HCT116 (cell line): ENCODE results near the gene DAP. TPM values are rescaled to one million over a fixed set of nuclear protein-coding genes. Genes with fewer than 3 reads are reported as not detected.

Source experiments
- ATAC-seq: fragments of 200-7000 bp; cut with Tn5 transposase; 2 replicates; pipeline ENCODE4 v1.9.1; 2020; ENCODE audit warnings: mild to moderate bottlenecking, moderate library complexity
- BruUV-seq: library from RNA; stranded (reverse); fragments of 400-500 nt; replicated peaks from 2 replicates; lab custom pipeline; 2021; lab: Mats Ljungman, UMichigan
- CTCF ChIA-PET: fragments of 300-600 bp; sonication (Branson Sonifier 250); formaldehyde crosslinking; loops from one replicate; lab custom pipeline; 2021; ENCODE audit warnings: antibody characterized with exemption; lab: Charles Lee
- POLR2A ChIA-PET: fragments of 300-600, 350-600 bp; sonication (Branson Sonifier 250); formaldehyde crosslinking; loops from one replicate; lab custom pipeline; 2021; ENCODE audit warnings: antibody characterized with exemption; lab: Charles Lee
- RAD21 ChIA-PET, 2 experiments: fragments of 300-600 bp; sonication (Branson Sonifier 250); formaldehyde crosslinking; loops; one replicate each; lab custom pipeline; 2023; ENCODE audit warnings: low total read pairs in 2 of 2; ENCODE audit not compliant: uncharacterized antibody in 2 of 2, unreplicated experiment in 2 of 2, low non-redundant PET in 1 of 2; lab: Charles Lee
- DNase-seq: peaks from one replicate; pipeline ENCODE4 v3.0.0-alpha.2; 2010; ENCODE audit warnings: low read depth, low spot score
- H2AFZ ChIP-seq: fragments of 200-600 bp; shearing (Covaris generic), sonication (generic); 2 replicates; pipeline ENCODE4 v1.6.1; 2017; ENCODE audit warnings: low read depth, mixed run types, mixed read lengths, antibody characterized with exemption, low read length; ENCODE audit not compliant: poor library complexity, severe bottlenecking
- H3K27ac ChIP-seq: 2 replicates; pipeline ENCODE4 v1.5.1; 2012; ENCODE audit warnings: low read depth, low read length
- H3K27me3 ChIP-seq: fragments of 200-600 bp; sonication (generic); 2 replicates; pipeline ENCODE4 v1.6.1; 2016; ENCODE audit warnings: mixed run types, low read length, mixed read lengths; ENCODE audit not compliant: insufficient read depth
- H3K36me3 ChIP-seq, 2 experiments: fragments of 200-500 bp in 1 of 2; fragments of 200-600 bp in 1 of 2; sonication (Bioruptor generic) in 1 of 2; sonication (generic) in 1 of 2; 2 replicates each; pipeline versions ENCODE4 v1.5.1 to v1.6.1; 2014 to 2016; ENCODE audit warnings: low read length in 2 of 2, inconsistent platforms in 1 of 2, mixed read lengths in 1 of 2, mixed run types in 1 of 2; ENCODE audit not compliant: insufficient read depth in 2 of 2, control insufficient read depth in 1 of 2
- H3K4me1 ChIP-seq, 2 experiments: fragments of 200-600 bp in 1 of 2; sonication (generic) in 1 of 2; 2 replicates each; pipeline versions ENCODE4 v1.5.1 to v1.6.1; 2012 to 2017; ENCODE audit warnings: low read length in 2 of 2, inconsistent platforms in 1 of 2, mild to moderate bottlenecking in 1 of 2, mixed read lengths in 1 of 2, mixed run types in 1 of 2, moderate library complexity in 1 of 2; ENCODE audit not compliant: insufficient read depth in 2 of 2, control insufficient read depth in 1 of 2
- H3K4me2 ChIP-seq: fragments of 200-600 bp; sonication (generic); 2 replicates; pipeline ENCODE4 v1.6.1; 2017; ENCODE audit warnings: mixed run types, low read length, mixed read lengths
- H3K4me3 ChIP-seq, 2 experiments: fragments of 200-600 bp in 1 of 2; sonication (generic) in 1 of 2; replicated peaks in 1 of 2; 2 replicates each; pipeline ENCODE4 v1.5.1; 2011 to 2016; ENCODE audit warnings: low read length in 2 of 2, control low read depth in 1 of 2, low read depth in 1 of 2, mild to moderate bottlenecking in 1 of 2, mixed read lengths in 1 of 2, mixed run types in 1 of 2
- H3K79me2 ChIP-seq: fragments of 200-600 bp; sonication (generic); 2 replicates; pipeline ENCODE4 v1.6.1; 2017; ENCODE audit warnings: mild to moderate bottlenecking, mixed run types, low read length, moderate library complexity, mixed read lengths; ENCODE audit not compliant: insufficient read depth
- H3K9ac ChIP-seq: fragments of 200-600 bp; sonication (generic); 2 replicates; pipeline ENCODE4 v1.6.1; 2016; ENCODE audit warnings: low read length, mixed read lengths
- H3K9me2 ChIP-seq: fragments of 200-600 bp; sonication (generic), shearing (Covaris generic); 2 replicates; pipeline ENCODE4 v1.6.1; 2017; ENCODE audit warnings: mixed run types, mild to moderate bottlenecking, moderate library complexity; ENCODE audit not compliant: insufficient read depth
- H3K9me3 ChIP-seq, 2 experiments: fragments of 200-500 bp in 1 of 2; fragments of 200-600 bp in 1 of 2; sonication (Bioruptor generic) in 1 of 2; sonication (generic) in 1 of 2; 2 replicates each; pipeline ENCODE4 v1.6.1; 2014 to 2017; ENCODE audit warnings: low read length in 2 of 2, mixed read lengths in 2 of 2, inconsistent platforms in 1 of 2, low read depth in 1 of 2, mild to moderate bottlenecking in 1 of 2, mixed run types in 1 of 2, moderate library complexity in 1 of 2; ENCODE audit not compliant: control insufficient read depth in 1 of 2, insufficient read depth in 1 of 2
- H4K20me1 ChIP-seq: fragments of 200-600 bp; sonication (generic), shearing (Covaris generic); 2 replicates; pipeline ENCODE4 v1.6.1; 2017; ENCODE audit warnings: mixed run types, mild to moderate bottlenecking, moderate library complexity; ENCODE audit not compliant: insufficient read depth
- ATF3 ChIP-seq: IDR thresholded peaks from 2 replicates; pipeline ENCODE4 v1.6.1; 2012
- CBX3 ChIP-seq: IDR thresholded peaks from 2 replicates; pipeline ENCODE4 v1.6.1; 2012; ENCODE audit warnings: low read depth
- CEBPB ChIP-seq: IDR thresholded peaks from 2 replicates; pipeline ENCODE4 v1.6.1; 2012; ENCODE audit warnings: low read depth
- CTCF ChIP-seq, 3 experiments: fragments of 200-600 bp in 1 of 3; sonication (generic) in 1 of 3; IDR thresholded peaks in 2 of 3; conservative IDR thresholded peaks in 1 of 3; 2 replicates each; pipeline ENCODE4 v1.5.1; 2012 to 2017; ENCODE audit warnings: low read depth in 2 of 3, low read length in 2 of 3, antibody characterized with exemption in 1 of 3, borderline replicate concordance in 1 of 3, control low read depth in 1 of 3, mild to moderate bottlenecking in 1 of 3, mixed read lengths in 1 of 3, mixed run types in 1 of 3, moderate library complexity in 1 of 3; ENCODE audit not compliant: insufficient read depth in 1 of 3
- EGR1 ChIP-seq: IDR thresholded peaks from 2 replicates; pipeline ENCODE4 v1.6.1; 2012; ENCODE audit warnings: low read depth
- EZH2 ChIP-seq: fragments of 200-600 bp; sonication (generic); IDR thresholded peaks from 2 replicates; pipeline ENCODE4 v1.6.1; 2017; ENCODE audit warnings: antibody characterized with exemption, mixed run types
- EZH2phosphoT487 ChIP-seq: fragments of 200-600 bp; IDR thresholded peaks from 2 replicates; pipeline ENCODE4 v1.6.1; 2018; ENCODE audit warnings: antibody characterized with exemption, borderline replicate concordance
- FOSL1 ChIP-seq: IDR thresholded peaks from 2 replicates; pipeline ENCODE4 v1.6.1; 2012; ENCODE audit warnings: low read depth
- JUND ChIP-seq: IDR thresholded peaks from 2 replicates; pipeline ENCODE4 v1.6.1; 2012
- MAX ChIP-seq: IDR thresholded peaks from 2 replicates; pipeline ENCODE4 v1.6.1; 2012
- POLR2AphosphoS5 ChIP-seq: IDR thresholded peaks from 2 replicates; pipeline ENCODE4 v1.6.1; 2011; ENCODE audit warnings: mild to moderate bottlenecking, low read depth, low read length, moderate library complexity
- SIN3A ChIP-seq: IDR thresholded peaks from 2 replicates; pipeline ENCODE4 v1.6.1; 2012; ENCODE audit warnings: low read depth
- SP1 ChIP-seq: IDR thresholded peaks from 2 replicates; pipeline ENCODE4 v1.6.1; 2012; ENCODE audit warnings: low read depth
- SRF ChIP-seq: IDR thresholded peaks from 2 replicates; pipeline ENCODE4 v1.6.1; 2012; ENCODE audit warnings: low read depth
- YY1 ChIP-seq: IDR thresholded peaks from 2 replicates; pipeline ENCODE4 v1.6.1; 2011; ENCODE audit warnings: low read length, low read depth, moderate library complexity, mild to moderate bottlenecking; ENCODE audit not compliant: insufficient replicate concordance; ENCODE audit errors: extremely low read depth
- ZBTB33 ChIP-seq: IDR thresholded peaks from 2 replicates; pipeline ENCODE4 v1.6.1; 2011; ENCODE audit warnings: mild to moderate bottlenecking, low read length, moderate library complexity; ENCODE audit not compliant: insufficient replicate concordance; ENCODE audit errors: extremely low read depth
- ZNF274 ChIP-seq: fragments of 200-500 bp; sonication (Bioruptor generic); IDR thresholded peaks from 2 replicates; pipeline ENCODE4 v1.6.1; 2014; ENCODE audit warnings: mild to moderate bottlenecking, low read depth, low read length, inconsistent platforms
- intact Hi-C: fragments of 100-400 bp; cut with micrococcal nuclease; formaldehyde crosslinking; loops from 2 replicates; pipeline ENCODE4 v1.10.0; 2022
- total RNA-seq: library from RNA; stranded (reverse); gene quantifications from one replicate; pipeline ENCODE4 v1.2.1, GENCODE V29; 2021; ENCODE audit not compliant: unreplicated experiment

Gene DAP
- total RNA-seq, 1 experiment from 2014 or later: 59.1 TPM

GRCh38 chr5:10706326-10706725 is 54.7 kb downstream of the DAP start:
- CTCF ChIA-PET: interaction anchor here (5.3 kb wide), 1 partner anchor 18 kb away, joined by 37 read pairs; no protein-coding TSS in a partner anchor
- Histone ChIP-seq H3K27me3 (no peaks in the 10 kb centered on the region), H3K36me3 (no peaks in the 10 kb centered on the region), H3K9me2 (no peaks in the 10 kb centered on the region), H3K4me3 (peak overlapping the region in 1 of 2 experiments; percentile 24; a peak in 1 of 4 replicates), H3K4me2 (peak overlapping the region; percentile 59), H3K27ac (peak overlapping the region; percentile 70; the same call in 1 of the 2 replicates), H3K9me3 (no peaks in the 10 kb centered on the region), H2AFZ (no peak overlapping the region), H3K79me2 (peaks cover 4% of the 10 kb centered on the region; the same call in 1 of the 2 replicates), H4K20me1 (no peaks in the 10 kb centered on the region), H3K4me1 (peaks cover 61 to 76% of the 10 kb centered on the region in 2 experiments), H3K9ac (peak overlapping the region; percentile 54)
- intact Hi-C loops: no loop called here
- RAD21 ChIA-PET: no interaction called here
- TF ChIP-seq ZBTB33: no peak
- TF ChIP-seq SP1: no peak
- TF ChIP-seq CBX3: no peak
- no peak for TF ChIP-seq ATF3
- TF ChIP-seq FOSL1: no peak
- no peak for TF ChIP-seq SIN3A
- no peak for TF ChIP-seq CEBPB
- no peak for TF ChIP-seq MAX
- TF ChIP-seq CTCF (IDR thresholded peaks at IDR 0.05 in 2 of 3, conservative IDR thresholded peaks at IDR 0.05 in 1 of 3; ENCODE audit: borderline replicate concordance in 1 of 3, insufficient read depth in 1 of 3, low read depth in 2 of 3, low read length in 2 of 3): no peak
- TF ChIP-seq ZNF274: no peak
- TF ChIP-seq EGR1: no peak
- TF ChIP-seq EZH2: no peak
- TF ChIP-seq SRF: no peak
- no peak for TF ChIP-seq POLR2AphosphoS5
- no peak for TF ChIP-seq EZH2phosphoT487
- TF ChIP-seq YY1: no peak
- TF ChIP-seq JUND: no peak
- no peak for DNase-seq
- no TSS peak for BruUV-seq
- POLR2A ChIA-PET: interaction anchor here (0.8 kb wide), 1 partner anchor 19 kb away, joined by 3 read pairs; no protein-coding TSS in a partner anchor
- no peak for ATAC-seq
